ENCODE data around the gene CADPS2.

Gene CADPS2

DNA sequence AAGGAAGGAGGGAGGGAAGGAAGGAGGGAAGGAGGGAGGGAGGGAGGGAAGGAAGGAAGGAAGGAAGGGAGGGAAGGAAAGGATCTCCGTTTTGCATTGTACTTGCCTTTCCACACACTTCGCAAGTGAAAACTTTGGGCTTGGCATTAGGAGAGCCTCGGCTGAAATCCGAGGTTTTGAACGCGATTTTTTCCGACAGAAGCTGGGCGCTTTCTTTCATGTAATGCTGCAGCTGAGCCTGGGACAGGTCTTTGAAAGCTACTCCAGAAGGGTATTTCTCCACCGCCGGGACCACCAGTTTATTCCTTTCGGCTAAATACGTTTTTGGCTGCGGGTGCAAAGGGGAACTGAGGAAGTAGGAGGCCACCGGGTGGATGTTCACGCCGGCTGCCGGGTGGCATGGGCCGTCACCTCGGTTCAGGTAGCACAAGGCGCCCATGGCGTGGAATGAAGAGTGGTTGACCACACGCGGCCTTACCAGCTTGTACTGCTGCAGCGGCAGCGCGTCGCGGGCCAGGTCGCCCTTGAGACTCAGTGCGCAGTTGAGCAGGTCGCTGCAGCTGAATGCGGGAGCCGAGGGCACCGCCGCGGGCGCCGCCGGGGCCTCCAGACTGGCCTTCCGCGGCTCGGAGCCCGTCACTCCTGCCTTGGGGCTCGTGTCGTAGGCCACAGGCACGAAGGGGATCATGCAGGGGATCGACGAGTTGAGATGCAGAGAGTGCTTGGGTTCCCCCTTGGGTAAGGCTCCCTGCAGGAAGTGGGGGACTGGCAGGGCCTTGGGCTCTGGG lies 582.5 kb downstream of the CADPS2 start:
- Histone ChIP-seq H3K27me3 (ENCODE audit: insufficient read depth, low read length) (no peaks in the 10 kb centered on the region), H4K20me1 (ENCODE audit: insufficient read depth, low read length) (no peaks in the 10 kb centered on the region), H3F3A (ENCODE audit: insufficient read depth, low read length) (no peaks in the 10 kb centered on the region), H3K36me3 (ENCODE audit: insufficient read depth, low read length) (no peaks in the 10 kb centered on the region), H3K27ac (ENCODE audit: low read depth, low read length, poor library complexity, severe bottlenecking) (no peak overlapping the region), H3K9me2 (ENCODE audit: low read depth, low read length) (no peaks in the 10 kb centered on the region), H3K9me3 (ENCODE audit: low read length) (no peaks in the 10 kb centered on the region), H2AFZ (ENCODE audit: low read length) (no peak overlapping the region), H3K9ac (ENCODE audit: low read length) (no peak overlapping the region), H3K4me1 (ENCODE audit: insufficient read depth, low read length, severe bottlenecking) (no peaks in the 10 kb centered on the region), H3K79me2 (ENCODE audit: insufficient read depth, low read length) (no peaks in the 10 kb centered on the region), H3K4me3 (ENCODE audit: low read depth, low read length, poor library complexity, severe bottlenecking) (no peak overlapping the region), H3K4me2 (ENCODE audit: low read length) (no peak overlapping the region)
- TF ChIP-seq, protein P1, sequence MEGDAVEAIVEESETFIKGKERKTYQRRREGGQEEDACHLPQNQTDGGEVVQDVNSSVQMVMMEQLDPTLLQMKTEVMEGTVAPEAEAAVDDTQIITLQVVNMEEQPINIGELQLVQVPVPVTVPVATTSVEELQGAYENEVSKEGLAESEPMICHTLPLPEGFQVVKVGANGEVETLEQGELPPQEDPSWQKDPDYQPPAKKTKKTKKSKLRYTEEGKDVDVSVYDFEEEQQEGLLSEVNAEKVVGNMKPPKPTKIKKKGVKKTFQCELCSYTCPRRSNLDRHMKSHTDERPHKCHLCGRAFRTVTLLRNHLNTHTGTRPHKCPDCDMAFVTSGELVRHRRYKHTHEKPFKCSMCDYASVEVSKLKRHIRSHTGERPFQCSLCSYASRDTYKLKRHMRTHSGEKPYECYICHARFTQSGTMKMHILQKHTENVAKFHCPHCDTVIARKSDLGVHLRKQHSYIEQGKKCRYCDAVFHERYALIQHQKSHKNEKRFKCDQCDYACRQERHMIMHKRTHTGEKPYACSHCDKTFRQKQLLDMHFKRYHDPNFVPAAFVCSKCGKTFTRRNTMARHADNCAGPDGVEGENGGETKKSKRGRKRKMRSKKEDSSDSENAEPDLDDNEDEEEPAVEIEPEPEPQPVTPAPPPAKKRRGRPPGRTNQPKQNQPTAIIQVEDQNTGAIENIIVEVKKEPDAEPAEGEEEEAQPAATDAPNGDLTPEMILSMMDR (IDR thresholded peaks at IDR 0.05; ENCODE audit: low read length): no peak
- TF ChIP-seq EZH2 (IDR thresholded peaks at IDR 0.05; ENCODE audit: borderline replicate concordance, low read length): no peak

GRCh38 chr7:122302761-122303530 lies 583.3 kb downstream of the CADPS2 start:
- Histone ChIP-seq H3K27me3 (ENCODE audit: insufficient read depth, low read length) (no peaks in the 10 kb centered on the region), H3K9me3 (ENCODE audit: low read length) (no peaks in the 10 kb centered on the region), H2AFZ (ENCODE audit: low read length) (no peak overlapping the region), H3K27ac (ENCODE audit: low read depth, low read length, poor library complexity, severe bottlenecking) (no peak overlapping the region), H3K36me3 (ENCODE audit: insufficient read depth, low read length) (no peaks in the 10 kb centered on the region), H3K4me2 (ENCODE audit: low read length) (no peak overlapping the region), H3K9me2 (ENCODE audit: low read depth, low read length) (no peaks in the 10 kb centered on the region), H3F3A (ENCODE audit: insufficient read depth, low read length) (no peaks in the 10 kb centered on the region), H4K20me1 (ENCODE audit: insufficient read depth, low read length) (no peaks in the 10 kb centered on the region), H3K4me3 (ENCODE audit: low read depth, low read length, poor library complexity, severe bottlenecking) (no peak overlapping the region), H3K9ac (ENCODE audit: low read length) (no peak overlapping the region), H3K4me1 (ENCODE audit: insufficient read depth, low read length, severe bottlenecking) (no peaks in the 10 kb centered on the region), H3K79me2 (ENCODE audit: insufficient read depth, low read length) (no peaks in the 10 kb centered on the region)
- no peak for TF ChIP-seq EZH2 (IDR thresholded peaks at IDR 0.05; ENCODE audit: borderline replicate concordance, low read length)
- TF ChIP-seq, protein P1 (IDR thresholded peaks at IDR 0.05; ENCODE audit: low read length): no peak

DNA sequence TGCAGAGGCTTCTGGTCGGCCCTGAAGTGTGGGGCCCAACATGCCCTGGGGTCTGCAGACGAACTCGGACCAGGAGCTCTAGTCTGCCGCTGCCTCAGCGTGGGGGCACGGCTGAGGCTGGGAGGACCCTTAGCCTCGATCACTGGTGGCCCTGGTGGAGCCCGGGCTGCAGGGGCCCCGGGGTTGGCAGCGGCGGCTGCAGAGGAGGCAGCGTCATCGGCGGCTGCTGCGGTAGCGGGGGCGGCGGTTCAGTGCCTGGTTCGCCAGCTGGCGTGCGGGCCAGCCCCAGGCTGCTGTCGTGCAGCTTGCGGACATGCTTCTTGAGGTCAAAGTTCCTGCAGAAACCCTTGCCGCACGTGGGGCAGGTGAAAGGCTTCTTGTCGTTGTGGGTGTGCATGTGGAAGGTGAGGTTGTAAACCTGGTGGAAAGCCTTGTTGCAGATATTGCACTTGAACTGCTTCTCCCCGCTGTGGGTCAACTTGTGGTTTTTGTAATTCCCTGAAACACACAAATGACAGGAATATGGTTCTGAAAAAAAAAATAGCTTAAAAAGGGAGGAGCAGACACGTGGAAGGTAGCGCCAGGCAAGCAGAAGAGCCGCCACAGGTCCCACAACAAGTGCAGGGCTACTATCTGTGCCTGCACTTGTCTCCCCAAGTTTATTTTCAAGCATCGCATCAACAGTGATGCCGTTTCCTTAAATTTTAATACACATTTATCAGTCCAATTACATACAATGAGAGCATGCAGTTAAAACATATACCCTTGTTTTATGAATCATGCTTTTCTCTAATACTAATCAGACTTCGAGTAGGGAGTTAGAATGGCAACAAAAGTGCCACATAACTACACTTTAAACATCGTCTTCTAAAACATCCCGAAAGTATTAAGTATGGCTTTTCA lies 584.2 kb downstream of the CADPS2 start:
- Histone ChIP-seq H3K27ac (ENCODE audit: low read depth, low read length, poor library complexity, severe bottlenecking) (no peak overlapping the region), H3K4me2 (ENCODE audit: low read length) (no peak overlapping the region), H3K27me3 (ENCODE audit: insufficient read depth, low read length) (no peaks in the 10 kb centered on the region), H3F3A (ENCODE audit: insufficient read depth, low read length) (no peaks in the 10 kb centered on the region), H3K4me1 (ENCODE audit: insufficient read depth, low read length, severe bottlenecking) (no peaks in the 10 kb centered on the region), H3K4me3 (ENCODE audit: low read depth, low read length, poor library complexity, severe bottlenecking) (no peak overlapping the region), H4K20me1 (ENCODE audit: insufficient read depth, low read length) (no peaks in the 10 kb centered on the region), H2AFZ (ENCODE audit: low read length) (no peak overlapping the region), H3K9me3 (ENCODE audit: low read length) (no peaks in the 10 kb centered on the region), H3K9me2 (ENCODE audit: low read depth, low read length) (no peaks in the 10 kb centered on the region), H3K36me3 (ENCODE audit: insufficient read depth, low read length) (no peaks in the 10 kb centered on the region), H3K9ac (ENCODE audit: low read length) (no peak overlapping the region), H3K79me2 (ENCODE audit: insufficient read depth, low read length) (no peaks in the 10 kb centered on the region)
- TF ChIP-seq, protein P1 (IDR thresholded peaks at IDR 0.05; ENCODE audit: low read length): no peak
- no peak for TF ChIP-seq EZH2 (IDR thresholded peaks at IDR 0.05; ENCODE audit: borderline replicate concordance, low read length)
